Measurements from ENCODE around the gene KDM3B. TPM values are rescaled to one million over a fixed set of nuclear protein-coding genes. Genes with fewer than 3 reads are reported as not detected.

Gene KDM3B
- total and polyA plus RNA-seq, 9 of the 15 experiments (the other 6 are each of a cell fraction or from before 2014, with no cell fraction given) = 13.8 to 62.8 (median 41.9) TPM

DNA sequence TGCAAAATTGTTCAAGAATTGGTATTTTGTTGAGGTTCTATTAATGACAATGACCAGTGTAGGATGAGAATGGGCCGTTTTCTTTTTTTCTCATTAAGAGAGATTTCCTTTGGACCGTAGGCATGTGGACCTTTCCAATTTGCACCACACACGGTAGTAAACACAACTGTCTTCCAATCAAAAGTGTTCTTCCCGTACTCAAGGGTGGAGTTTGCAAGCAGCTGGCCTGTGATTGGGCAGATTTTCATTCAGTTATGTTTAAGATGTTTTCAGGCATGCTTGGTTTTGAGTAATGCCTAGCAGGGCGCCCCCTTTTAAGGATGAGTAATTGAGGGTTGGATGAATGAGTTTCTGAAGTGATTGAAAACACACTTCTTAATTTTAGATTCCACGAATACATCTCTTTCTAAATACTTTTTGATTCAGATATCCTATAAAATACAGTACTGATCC lies 2.5 kb downstream of the KDM3B start (continued):
- TF ChIP-seq, protein P1, sequence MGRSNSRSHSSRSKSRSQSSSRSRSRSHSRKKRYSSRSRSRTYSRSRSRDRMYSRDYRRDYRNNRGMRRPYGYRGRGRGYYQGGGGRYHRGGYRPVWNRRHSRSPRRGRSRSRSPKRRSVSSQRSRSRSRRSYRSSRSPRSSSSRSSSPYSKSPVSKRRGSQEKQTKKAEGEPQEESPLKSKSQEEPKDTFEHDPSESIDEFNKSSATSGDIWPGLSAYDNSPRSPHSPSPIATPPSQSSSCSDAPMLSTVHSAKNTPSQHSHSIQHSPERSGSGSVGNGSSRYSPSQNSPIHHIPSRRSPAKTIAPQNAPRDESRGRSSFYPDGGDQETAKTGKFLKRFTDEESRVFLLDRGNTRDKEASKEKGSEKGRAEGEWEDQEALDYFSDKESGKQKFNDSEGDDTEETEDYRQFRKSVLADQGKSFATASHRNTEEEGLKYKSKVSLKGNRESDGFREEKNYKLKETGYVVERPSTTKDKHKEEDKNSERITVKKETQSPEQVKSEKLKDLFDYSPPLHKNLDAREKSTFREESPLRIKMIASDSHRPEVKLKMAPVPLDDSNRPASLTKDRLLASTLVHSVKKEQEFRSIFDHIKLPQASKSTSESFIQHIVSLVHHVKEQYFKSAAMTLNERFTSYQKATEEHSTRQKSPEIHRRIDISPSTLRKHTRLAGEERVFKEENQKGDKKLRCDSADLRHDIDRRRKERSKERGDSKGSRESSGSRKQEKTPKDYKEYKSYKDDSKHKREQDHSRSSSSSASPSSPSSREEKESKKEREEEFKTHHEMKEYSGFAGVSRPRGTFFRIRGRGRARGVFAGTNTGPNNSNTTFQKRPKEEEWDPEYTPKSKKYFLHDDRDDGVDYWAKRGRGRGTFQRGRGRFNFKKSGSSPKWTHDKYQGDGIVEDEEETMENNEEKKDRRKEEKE (IDR thresholded peaks at IDR 0.05; ENCODE audit: borderline replicate concordance in 1 of 2, control insufficient read depth in 1 of 2, low read depth in 2 of 2, low read length in 1 of 2) = no peak
- TF ChIP-seq, protein P2, sequence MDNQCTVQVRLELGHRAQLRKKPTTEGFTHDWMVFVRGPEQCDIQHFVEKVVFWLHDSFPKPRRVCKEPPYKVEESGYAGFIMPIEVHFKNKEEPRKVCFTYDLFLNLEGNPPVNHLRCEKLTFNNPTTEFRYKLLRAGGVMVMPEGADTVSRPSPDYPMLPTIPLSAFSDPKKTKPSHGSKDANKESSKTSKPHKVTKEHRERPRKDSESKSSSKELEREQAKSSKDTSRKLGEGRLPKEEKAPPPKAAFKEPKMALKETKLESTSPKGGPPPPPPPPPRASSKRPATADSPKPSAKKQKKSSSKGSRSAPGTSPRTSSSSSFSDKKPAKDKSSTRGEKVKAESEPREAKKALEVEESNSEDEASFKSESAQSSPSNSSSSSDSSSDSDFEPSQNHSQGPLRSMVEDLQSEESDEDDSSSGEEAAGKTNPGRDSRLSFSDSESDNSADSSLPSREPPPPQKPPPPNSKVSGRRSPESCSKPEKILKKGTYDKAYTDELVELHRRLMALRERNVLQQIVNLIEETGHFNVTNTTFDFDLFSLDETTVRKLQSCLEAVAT (IDR thresholded peaks at IDR 0.05) = peak in 1 of 2 experiments; percentile 26; a peak in 1 of 4 replicates
- TF ChIP-seq ZNF561 (CRISPR knock-in tag; conservative IDR thresholded peaks at IDR 0.05) = no peak
- TF ChIP-seq, protein P3, sequence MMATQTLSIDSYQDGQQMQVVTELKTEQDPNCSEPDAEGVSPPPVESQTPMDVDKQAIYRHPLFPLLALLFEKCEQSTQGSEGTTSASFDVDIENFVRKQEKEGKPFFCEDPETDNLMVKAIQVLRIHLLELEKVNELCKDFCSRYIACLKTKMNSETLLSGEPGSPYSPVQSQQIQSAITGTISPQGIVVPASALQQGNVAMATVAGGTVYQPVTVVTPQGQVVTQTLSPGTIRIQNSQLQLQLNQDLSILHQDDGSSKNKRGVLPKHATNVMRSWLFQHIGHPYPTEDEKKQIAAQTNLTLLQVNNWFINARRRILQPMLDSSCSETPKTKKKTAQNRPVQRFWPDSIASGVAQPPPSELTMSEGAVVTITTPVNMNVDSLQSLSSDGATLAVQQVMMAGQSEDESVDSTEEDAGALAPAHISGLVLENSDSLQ (IDR thresholded peaks at IDR 0.05) = peak; percentile 97
- TF ChIP-seq, protein P4, sequence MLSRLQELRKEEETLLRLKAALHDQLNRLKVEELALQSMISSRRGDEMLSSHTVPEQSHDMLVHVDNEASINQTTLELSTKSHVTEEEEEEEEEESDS (CRISPR knock-in tag; IDR thresholded peaks at IDR 0.05) = no peak
- TF ChIP-seq SNIP1 (IDR thresholded peaks at IDR 0.05; ENCODE audit: low read depth) = no peak
- TF ChIP-seq SRF (CRISPR knock-in tag; IDR thresholded peaks at IDR 0.05) = 0 out of 4 replicates have a peak, but pooled peaks of 1 of the 2 experiments have one; percentile 19
- no peak for TF ChIP-seq HDAC3 (IDR thresholded peaks at IDR 0.05; ENCODE audit: borderline replicate concordance, partially characterized antibody)
- no peak for TF ChIP-seq RBM39 (optimal IDR thresholded peaks at IDR 0.05; ENCODE audit: low read depth, low read length)
- TF ChIP-seq, protein P5, sequence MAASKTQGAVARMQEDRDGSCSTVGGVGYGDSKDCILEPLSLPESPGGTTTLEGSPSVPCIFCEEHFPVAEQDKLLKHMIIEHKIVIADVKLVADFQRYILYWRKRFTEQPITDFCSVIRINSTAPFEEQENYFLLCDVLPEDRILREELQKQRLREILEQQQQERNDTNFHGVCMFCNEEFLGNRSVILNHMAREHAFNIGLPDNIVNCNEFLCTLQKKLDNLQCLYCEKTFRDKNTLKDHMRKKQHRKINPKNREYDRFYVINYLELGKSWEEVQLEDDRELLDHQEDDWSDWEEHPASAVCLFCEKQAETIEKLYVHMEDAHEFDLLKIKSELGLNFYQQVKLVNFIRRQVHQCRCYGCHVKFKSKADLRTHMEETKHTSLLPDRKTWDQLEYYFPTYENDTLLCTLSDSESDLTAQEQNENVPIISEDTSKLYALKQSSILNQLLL (CRISPR knock-in tag; IDR thresholded peaks at IDR 0.05; ENCODE audit: borderline replicate concordance) = no peak
- TF ChIP-seq ZC3H8 (IDR thresholded peaks at IDR 0.05) = no peak
- TF ChIP-seq ZNF644 (tag; IDR thresholded peaks at IDR 0.05; ENCODE audit: low read depth) = no peak
- TF ChIP-seq IRF2 (CRISPR knock-in tag; IDR thresholded peaks at IDR 0.05) = no peak
- TF ChIP-seq MTA2 (IDR thresholded peaks at IDR 0.05; ENCODE audit: low read depth) = no peak
- TF ChIP-seq ZNF431 (CRISPR knock-in tag; IDR thresholded peaks at IDR 0.05) = no peak
- TF ChIP-seq ZNF583 (CRISPR knock-in tag; IDR thresholded peaks at IDR 0.05) = no peak
- TF ChIP-seq, protein P6, sequence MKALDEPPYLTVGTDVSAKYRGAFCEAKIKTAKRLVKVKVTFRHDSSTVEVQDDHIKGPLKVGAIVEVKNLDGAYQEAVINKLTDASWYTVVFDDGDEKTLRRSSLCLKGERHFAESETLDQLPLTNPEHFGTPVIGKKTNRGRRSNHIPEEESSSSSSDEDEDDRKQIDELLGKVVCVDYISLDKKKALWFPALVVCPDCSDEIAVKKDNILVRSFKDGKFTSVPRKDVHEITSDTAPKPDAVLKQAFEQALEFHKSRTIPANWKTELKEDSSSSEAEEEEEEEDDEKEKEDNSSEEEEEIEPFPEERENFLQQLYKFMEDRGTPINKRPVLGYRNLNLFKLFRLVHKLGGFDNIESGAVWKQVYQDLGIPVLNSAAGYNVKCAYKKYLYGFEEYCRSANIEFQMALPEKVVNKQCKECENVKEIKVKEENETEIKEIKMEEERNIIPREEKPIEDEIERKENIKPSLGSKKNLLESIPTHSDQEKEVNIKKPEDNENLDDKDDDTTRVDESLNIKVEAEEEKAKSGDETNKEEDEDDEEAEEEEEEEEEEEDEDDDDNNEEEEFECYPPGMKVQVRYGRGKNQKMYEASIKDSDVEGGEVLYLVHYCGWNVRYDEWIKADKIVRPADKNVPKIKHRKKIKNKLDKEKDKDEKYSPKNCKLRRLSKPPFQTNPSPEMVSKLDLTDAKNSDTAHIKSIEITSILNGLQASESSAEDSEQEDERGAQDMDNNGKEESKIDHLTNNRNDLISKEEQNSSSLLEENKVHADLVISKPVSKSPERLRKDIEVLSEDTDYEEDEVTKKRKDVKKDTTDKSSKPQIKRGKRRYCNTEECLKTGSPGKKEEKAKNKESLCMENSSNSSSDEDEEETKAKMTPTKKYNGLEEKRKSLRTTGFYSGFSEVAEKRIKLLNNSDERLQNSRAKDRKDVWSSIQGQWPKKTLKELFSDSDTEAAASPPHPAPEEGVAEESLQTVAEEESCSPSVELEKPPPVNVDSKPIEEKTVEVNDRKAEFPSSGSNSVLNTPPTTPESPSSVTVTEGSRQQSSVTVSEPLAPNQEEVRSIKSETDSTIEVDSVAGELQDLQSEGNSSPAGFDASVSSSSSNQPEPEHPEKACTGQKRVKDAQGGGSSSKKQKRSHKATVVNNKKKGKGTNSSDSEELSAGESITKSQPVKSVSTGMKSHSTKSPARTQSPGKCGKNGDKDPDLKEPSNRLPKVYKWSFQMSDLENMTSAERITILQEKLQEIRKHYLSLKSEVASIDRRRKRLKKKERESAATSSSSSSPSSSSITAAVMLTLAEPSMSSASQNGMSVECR (CRISPR knock-in tag; IDR thresholded peaks at IDR 0.05) = no peak
